SHP77 treated with DMSO at 0.1 percent for 48 hours (cell line): ENCODE data around the gene C6orf58.
A peak's percentile ranks its signal among the peaks of the same experiment; 100 is the strongest.
"Not testable (repeated sequence)": the region's sequence is repeated elsewhere in the genome, so short reads cannot be mapped to it uniquely, and the experiment has no call there.

ENCODE experiments used
- DNase-seq: peaks from one replicate; lab custom pipeline; 2025; lab: John Stamatoyannopoulos, UW

Gene C6orf58

DNA sequence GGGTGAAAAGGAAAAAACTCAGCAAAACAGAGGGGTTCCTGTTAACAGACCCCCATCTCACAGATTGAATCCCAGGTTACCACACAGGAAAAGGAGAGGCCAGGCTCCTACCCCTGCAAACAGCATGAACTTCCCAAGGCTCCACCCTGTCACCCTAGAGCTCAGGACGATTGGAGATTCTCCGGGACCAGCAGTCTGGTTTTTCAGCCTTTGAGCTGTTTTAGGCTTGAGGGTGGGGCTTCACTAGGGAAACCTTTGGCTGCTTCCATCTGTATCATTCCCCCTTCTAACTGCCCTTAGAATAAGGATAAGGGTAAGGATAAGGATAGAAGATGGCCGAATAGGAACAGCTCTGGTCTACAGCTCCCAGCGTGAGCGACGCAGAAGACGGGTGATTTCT is 16.0 kb downstream of the C6orf58 start:
- DNase-seq = no peak

DNA sequence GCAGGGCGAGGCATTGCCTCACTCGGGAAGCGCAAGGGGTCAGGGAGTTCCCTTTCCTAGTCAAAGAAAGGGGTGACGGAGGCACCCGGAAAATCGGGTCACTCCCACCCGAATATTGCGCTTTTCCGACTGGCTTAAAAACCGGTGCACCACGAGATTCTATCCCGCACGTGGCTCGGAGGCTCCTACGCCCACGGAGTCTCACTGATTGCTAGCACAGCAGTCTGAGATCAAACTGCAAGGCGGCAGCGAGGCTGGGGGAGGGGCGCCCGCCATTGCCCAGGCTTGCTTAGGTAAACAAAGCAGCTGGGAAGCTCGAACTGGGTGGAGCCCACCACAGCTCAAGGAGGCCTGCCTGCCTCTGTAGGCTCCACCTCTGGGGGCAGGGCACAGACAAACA is 16.5 kb downstream of the C6orf58 start:
- DNase-seq = not testable (repeated sequence)

DNA sequence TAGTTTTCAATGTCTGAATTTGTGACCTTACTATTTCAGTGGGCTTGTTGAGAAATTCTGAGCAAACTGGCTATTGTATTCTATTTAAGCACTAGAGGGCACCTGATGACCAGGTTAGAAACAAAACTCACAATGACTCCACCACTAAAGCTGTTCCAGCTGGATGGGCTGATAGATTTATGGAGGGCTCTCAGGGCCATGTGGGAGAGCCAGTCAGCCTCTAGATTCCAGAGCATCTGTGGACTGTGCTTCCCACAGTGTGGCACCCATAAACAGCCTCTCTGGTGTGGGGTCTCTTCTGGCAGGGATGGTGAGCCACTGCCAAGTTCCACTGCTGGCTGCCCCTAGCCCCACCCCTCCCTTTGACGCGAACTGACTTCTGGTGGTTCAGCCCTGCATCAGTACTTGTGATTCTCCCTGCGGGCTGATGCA is 29.2 kb downstream of the C6orf58 start:
- peak; percentile 51 for DNase-seq

DNA sequence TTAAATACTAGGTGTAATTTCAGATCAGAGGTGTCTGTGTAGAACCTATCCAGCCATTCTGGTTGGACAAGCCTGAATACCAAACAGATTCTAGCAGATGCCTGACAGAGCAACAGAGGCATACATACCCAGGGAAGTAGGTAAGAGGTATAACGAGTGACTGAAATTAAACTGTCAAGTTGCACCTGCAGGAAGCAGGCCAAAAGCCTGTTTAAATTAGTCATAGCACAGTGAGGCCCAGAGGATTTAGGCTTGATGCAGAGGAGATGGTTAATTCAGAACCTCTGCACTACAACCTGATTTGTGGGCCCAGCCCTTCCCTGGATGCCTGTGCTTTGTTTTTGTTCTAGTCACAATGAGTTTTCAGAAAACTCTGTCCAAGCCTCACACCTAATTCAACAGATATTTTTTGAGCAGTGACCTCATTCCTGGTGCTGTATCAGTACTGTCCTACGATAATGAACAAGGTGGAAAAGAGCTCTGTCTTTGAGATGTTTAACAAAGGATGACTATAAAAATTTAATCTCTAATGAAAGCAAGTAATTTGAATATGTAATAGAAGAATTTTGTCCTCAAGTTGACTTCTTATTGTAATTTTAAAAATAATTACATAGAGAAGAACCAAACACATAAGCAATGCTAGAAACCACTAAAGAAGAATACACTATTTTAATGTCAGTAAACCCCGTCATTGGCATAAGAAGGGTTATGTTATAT is 31.7 kb downstream of the C6orf58 start:
- DNase-seq = no peak

DNA sequence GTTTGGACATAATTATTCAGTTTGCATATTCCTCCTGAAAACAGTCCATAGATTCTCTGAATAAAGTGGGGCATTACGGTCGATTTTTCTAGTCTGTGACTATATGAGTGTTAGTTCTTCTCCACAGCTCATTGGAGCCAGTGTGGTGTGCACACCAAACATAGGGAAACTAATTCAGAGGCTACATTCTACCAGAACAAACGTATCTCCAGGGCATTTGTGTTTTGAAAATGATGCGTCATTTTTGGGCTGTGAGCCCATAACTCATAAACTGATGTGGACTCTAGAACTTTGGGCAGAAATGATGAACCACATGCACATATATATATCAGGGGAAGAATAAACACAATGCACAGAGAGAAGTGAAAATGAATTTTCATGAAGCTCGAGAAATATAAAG is 41.8 kb downstream of the C6orf58 start:
- DNase-seq = no peak

DNA sequence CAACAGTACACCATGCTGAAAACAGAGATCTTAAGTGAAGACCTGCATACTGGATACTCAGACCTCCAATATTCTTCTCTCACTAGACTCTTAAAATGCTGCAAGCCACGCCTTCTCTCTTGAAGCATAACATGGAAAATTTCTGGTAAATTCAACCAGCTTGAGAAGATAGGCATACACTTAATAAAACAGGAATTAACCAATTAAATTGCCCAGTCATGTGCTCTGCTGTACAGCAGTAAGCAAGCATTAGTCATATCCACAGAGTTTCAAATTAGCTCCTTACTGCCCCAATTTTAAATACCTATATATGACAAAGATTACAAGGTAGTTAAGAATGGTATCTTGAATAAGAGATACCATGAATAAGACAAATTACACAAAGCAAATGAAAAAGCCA is 53.8 kb downstream of the C6orf58 start:
- DNase-seq = no peak

DNA sequence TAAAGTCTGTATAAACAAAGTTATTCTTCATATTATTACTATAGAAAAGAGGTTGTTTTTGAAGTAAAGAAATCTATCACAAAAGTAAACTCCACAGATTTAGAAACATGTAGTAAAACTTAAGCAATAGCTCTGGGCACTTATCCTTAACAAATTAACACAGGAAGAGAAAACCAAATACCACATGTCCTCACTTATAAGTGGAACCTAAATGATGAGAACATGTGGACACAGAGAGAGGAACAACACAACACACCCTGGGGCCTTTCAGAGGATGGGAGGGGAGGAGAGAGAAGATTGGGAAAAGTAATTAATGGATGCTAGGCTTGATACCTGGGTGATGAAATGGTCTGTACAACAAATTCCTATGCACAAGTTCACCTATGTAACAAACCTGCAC is 57.2 kb downstream of the C6orf58 start:
- DNase-seq = no peak

DNA sequence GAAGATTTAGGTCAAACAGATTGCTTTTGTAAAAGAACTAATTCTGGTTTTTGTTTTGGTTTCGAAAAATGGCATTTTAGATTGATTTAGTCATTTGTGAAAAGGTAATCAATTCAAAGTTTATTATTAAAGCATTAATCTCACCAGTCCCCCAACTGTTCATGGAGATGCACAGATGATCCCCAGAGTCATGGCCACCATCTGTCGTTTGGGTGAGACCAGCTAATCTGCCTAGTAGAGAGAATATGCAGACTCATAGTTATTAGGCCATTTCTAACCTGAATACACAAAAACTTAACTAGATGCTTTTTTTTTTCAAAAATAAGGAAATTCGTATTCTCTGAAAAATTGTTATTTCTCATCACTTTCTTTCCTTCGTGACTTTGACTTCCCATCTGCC is 58.1 kb downstream of the C6orf58 start:
- no peak for DNase-seq

DNA sequence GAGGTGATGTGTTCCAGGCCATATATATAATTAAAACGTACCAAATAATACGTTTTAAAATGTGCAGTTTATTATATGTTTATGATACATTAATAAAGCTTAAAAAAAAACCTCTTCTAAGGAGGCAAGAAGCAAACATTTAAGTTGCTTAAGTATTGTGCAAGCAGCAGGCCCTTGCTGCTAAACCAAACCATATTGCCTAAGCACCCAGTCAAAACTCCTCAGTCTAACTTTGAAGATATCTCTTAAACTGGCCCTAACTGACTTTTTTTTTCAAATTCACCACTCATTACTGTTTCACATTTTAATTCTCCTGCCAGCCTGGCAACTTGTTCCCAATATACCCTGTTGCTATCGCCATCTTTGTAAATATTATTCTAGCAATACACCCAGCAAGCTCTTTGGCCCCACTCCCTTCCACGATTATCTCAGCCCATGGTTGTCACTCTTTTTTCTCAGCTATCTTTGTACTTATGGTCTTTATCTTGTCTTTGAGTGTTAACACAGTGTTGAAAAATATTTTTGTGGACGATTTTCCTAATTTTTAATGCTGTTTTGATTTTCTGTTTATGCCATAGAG is 60.9 kb downstream of the C6orf58 start:
- DNase-seq = no peak
